ENCODE measurements around the gene FAM13B. TPM values are rescaled to one million over a fixed set of nuclear protein-coding genes. Genes with fewer than 3 reads are reported as not detected.

The FAM13B gene
- total RNA-seq, 1 experiment from 2014 or later: 33.7 TPM

Other genes starting within 250 kb of the FAM13B start
- not detected in 2 replicates for gene MYOT, start 165.2 kb downstream of the FAM13B start, total RNA-seq (2022)
- not detected in 2 replicates for gene PKD2L2, start 143.6 kb downstream of the FAM13B start, total RNA-seq (2022)
- not detected in 2 replicates for gene WNT8A, start 51.0 kb upstream of the FAM13B start, total RNA-seq (2022)
- gene NME5, start 106.3 kb upstream of the FAM13B start, total RNA-seq (2022): 1.0 TPM in 1 of 2 replicates, not detected in the other
- gene BRD8, start 145.6 kb upstream of the FAM13B start, total RNA-seq (2022): 93.4 and 108 TPM in 2 replicates
- gene KIF20A, start 146.0 kb upstream of the FAM13B start, total RNA-seq (2022): 19.0 and 30.6 TPM in 2 replicates
- gene CDC23, start 180.2 kb upstream of the FAM13B start, total RNA-seq (2022): 49.7 and 67.1 TPM in 2 replicates
- gene GFRA3, start 241.5 kb upstream of the FAM13B start, total RNA-seq (2022): not detected in 2 replicates